ENCODE measurements around the gene ZNF483.

- TF ChIP-seq POLR2A (IDR thresholded peaks at IDR 0.05) (peak in 1 of 2 donors; percentile 75), CTCF (IDR thresholded peaks at IDR 0.05) (no peak)
Observed at GRCh38 chr9:111525056-111525977, at the start of gene ZNF483.
